VCaP (cell line): Measurements from ENCODE around the gene ZEB2.

Experiments used
- H3K27ac ChIP-seq: fragments of 450-650 bp; 2 replicates; pipeline ENCODE4 v1.5.1; 2017
- CTCF ChIP-seq: fragments of 450-650 bp; conservative IDR thresholded peaks from 2 replicates; pipeline ENCODE4 v1.5.1; 2017; ENCODE audit warnings: mild to moderate bottlenecking, moderate library complexity

Gene ZEB2

GRCh38 chr2:144357623-144358373, 162.1 kb downstream of the ZEB2 start:
- TF ChIP-seq CTCF = no peak
- no peak overlapping the region for H3K27ac ChIP-seq

- no peak for TF ChIP-seq CTCF
- H3K27ac ChIP-seq = no peak overlapping the region
Observed at GRCh38 chr2:144356402-144356801, 163.5 kb downstream of the ZEB2 start.

GRCh38 chr2:144354953-144355352, 165.0 kb downstream of the ZEB2 start:
- no peak for TF ChIP-seq CTCF
- H3K27ac ChIP-seq = no peak overlapping the region

- TF ChIP-seq CTCF = no peak
- H3K27ac ChIP-seq = no peak overlapping the region
Observed at GRCh38 chr2:144351687-144352086, 168.2 kb downstream of the ZEB2 start.

- TF ChIP-seq CTCF = no peak
- H3K27ac ChIP-seq = peak overlapping the region; percentile 64
Observed at GRCh38 chr2:144350151-144350802, 169.6 kb downstream of the ZEB2 start.

- no peak for TF ChIP-seq CTCF
Observed at GRCh38 chr2:144349674-144350073, 170.2 kb downstream of the ZEB2 start.

GRCh38 chr2:144348846-144349245, 171.1 kb downstream of the ZEB2 start:
- no peak overlapping the region; the same call in 1 of the 2 replicates for H3K27ac ChIP-seq
- no peak for TF ChIP-seq CTCF

More at GRCh38 chr2:144349674-144350073, 170.2 kb downstream of the ZEB2 start:
- peak overlapping the region; percentile 64 for H3K27ac ChIP-seq
